Liver (tissue), 3 donors: ENCODE measurements around the gene TBC1D4.

ENCODE experiments used
- CTCF ChIP-seq: fragments of 150-350 bp; IDR thresholded peaks from 2 replicates; pipeline ENCODE4 v1.5.1; 2017; ENCODE audit warnings: improper control_type of control experiment, low read depth, low read length; ENCODE audit not compliant: missing input control
- GABPA ChIP-seq, 2 donors: IDR thresholded peaks in 1 of 2; conservative IDR thresholded peaks in 1 of 2; 2 replicates each; pipeline ENCODE4 v1.6.1; 2016; ENCODE audit warnings: antibody characterized with exemption in 2 of 2, mild to moderate bottlenecking in 1 of 2, moderate library complexity in 1 of 2
- JUND ChIP-seq, 2 donors: IDR thresholded peaks; 2 replicates each; pipeline ENCODE4 v1.6.1; 2016; ENCODE audit warnings: antibody characterized with exemption in 2 of 2
- MAX ChIP-seq: IDR thresholded peaks from 2 replicates; pipeline ENCODE4 v1.6.1; 2016; ENCODE audit warnings: antibody characterized with exemption
- NR2F2 ChIP-seq: IDR thresholded peaks from 2 replicates; pipeline ENCODE4 v1.6.1; 2016; ENCODE audit warnings: antibody characterized with exemption
- RAD21 ChIP-seq, 2 donors: IDR thresholded peaks; 2 replicates each; pipeline ENCODE4 v1.6.1; 2016; ENCODE audit warnings: antibody characterized with exemption in 2 of 2, mild to moderate bottlenecking in 2 of 2
- REST ChIP-seq: IDR thresholded peaks from 2 replicates; pipeline ENCODE4 v1.6.1; 2016; ENCODE audit warnings: antibody characterized with exemption, mild to moderate bottlenecking
- TAF1 ChIP-seq: conservative IDR thresholded peaks from 2 replicates; pipeline ENCODE4 v1.6.1; 2016; ENCODE audit warnings: antibody characterized with exemption, mild to moderate bottlenecking
- ZBTB33 ChIP-seq: IDR thresholded peaks from 2 replicates; pipeline ENCODE4 v1.6.1; 2016; ENCODE audit warnings: antibody characterized with exemption
- donor health status: healthy.
- donor health status: healthy.

GRCh38 chr13:75305059-75305458 is 176.9 kb downstream of the TBC1D4 start:
- TF ChIP-seq CTCF (no peak), JUND (IDR thresholded peaks at IDR 0.05) (no peak), ZBTB33 (no peak), GABPA (IDR thresholded peaks at IDR 0.05 in 1 of 2, conservative IDR thresholded peaks at IDR 0.05 in 1 of 2) (no peak), REST (no peak), MAX (no peak), TAF1 (no peak), RAD21 (IDR thresholded peaks at IDR 0.05) (no peak), NR2F2 (no peak)
